D721Med (cell line): ENCODE measurements around the gene BOC.

Source experiments
- DNase-seq: peaks from one replicate; pipeline ENCODE4 v3.0.0; 2011; ENCODE audit warnings: low spot score; ENCODE audit not compliant: insufficient read length
- FAIRE-seq: peaks from 2 replicates; lab custom pipeline; 2011; peaks lifted over from hg19 to GRCh38; lab: Jason Lieb, UNC
- CTCF ChIP-seq: IDR thresholded peaks from 2 replicates; pipeline ENCODE4 v1.5.1; 2012; ENCODE audit warnings: mild to moderate bottlenecking, control low read depth; ENCODE audit not compliant: insufficient read depth; ENCODE audit errors: missing control alignments

BOC gene

GRCh38 chr3:113285741-113286140 is 74.4 kb downstream of the BOC start:
- no peak for TF ChIP-seq CTCF
- FAIRE-seq (no peak), DNase-seq (no peak)

GRCh38 chr3:113286524-113286923 is 75.2 kb downstream of the BOC start:
- FAIRE-seq (no peak), DNase-seq (no peak)
- TF ChIP-seq CTCF: no peak

- FAIRE-seq: no peak
- TF ChIP-seq CTCF: no peak
- no peak for DNase-seq
These were observed 75.9 kb downstream of the BOC start for GRCh38 chr3:113287111-113287802.

- peak; percentile 99 for TF ChIP-seq CTCF
- DNase-seq (no peak), FAIRE-seq (peak; percentile 66)
These were observed 76.7 kb downstream of the BOC start for GRCh38 chr3:113287803-113288648.

- FAIRE-seq (no peak), DNase-seq (no peak)
- TF ChIP-seq CTCF: no peak
These were observed 77.5 kb downstream of the BOC start for GRCh38 chr3:113288881-113289280.

GRCh38 chr3:113291572-113291971 is 80.2 kb downstream of the BOC start:
- DNase-seq (no peak), FAIRE-seq (no peak)
- no peak for TF ChIP-seq CTCF

GRCh38 chr3:113292933-113293332 is 81.6 kb downstream of the BOC start:
- TF ChIP-seq CTCF: no peak
- DNase-seq (no peak), FAIRE-seq (no peak)
